ENCODE measurements around the gene SPEM2. TPM values are rescaled to one million over a fixed set of nuclear protein-coding genes. Genes with fewer than 3 reads are reported as not detected.
A peak's percentile ranks its signal among the peaks of the same experiment; 100 is the strongest.

SPEM2 gene
- total RNA-seq, 1 experiment from 2014 or later: not detected

DNA sequence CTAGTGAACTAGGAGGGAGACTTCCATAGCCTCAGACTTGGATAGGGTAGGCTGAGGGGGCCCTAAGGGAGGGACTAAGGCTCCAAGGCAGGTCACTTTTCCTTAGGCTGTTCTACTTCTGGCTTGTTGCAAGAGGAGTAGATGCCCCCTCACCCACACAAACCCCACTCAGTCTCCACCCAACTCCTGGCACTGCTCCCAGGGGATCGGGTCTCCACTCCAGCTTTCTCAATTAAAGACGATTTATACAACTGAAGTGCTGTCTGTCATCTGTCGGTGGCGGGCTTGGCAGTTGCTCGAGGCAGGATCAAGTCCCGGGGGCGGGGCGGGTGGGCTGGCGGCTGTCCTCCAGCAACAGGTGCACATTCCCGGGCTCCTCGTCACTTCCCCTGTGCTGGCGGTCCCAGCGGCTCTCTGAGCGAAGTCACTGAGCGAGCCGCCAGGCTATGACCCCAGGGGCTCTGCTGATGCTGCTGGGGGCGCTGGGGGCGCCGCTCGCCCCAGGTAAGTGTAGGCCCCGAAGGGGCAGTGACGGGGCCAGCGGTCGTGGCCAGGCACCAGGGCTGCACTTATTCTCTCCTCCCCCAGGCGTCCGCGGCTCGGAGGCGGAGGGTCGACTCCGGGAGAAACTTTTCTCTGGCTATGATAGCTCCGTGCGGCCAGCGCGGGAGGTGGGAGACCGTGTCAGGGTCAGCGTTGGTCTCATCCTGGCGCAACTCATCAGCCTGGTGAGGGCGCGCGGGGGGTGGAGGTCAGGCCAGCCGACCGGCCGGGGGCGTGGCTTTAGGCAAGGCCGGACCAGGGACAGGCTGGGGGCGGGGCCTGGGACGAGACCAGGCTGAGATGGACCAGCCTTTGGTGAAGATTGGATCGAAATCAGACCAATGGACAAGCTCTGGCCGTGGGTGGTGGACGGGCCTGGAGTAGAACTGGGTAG is 19.5 kb downstream of the SPEM2 start, which contains the start of gene CHRNB1:
Gene CHRNB1 (plus strand): TSS at position 380 of the 937 bp plus-strand sequence. CDS start 67 bp downstream, at position 447.
- Mint-ChIP-seq H3K27ac (peak within 1 kb of the TSS; percentile 97 to 99 (median 97)), H3K36me3 (ENCODE audit: insufficient read depth in 1 of 3, low read depth in 3 of 3) (peaks cover 7 to 23% (median 9%) of the 10 kb centered on the region in 3 experiments), H3K4me1 (peaks cover 30 to 46% of the 10 kb centered on the region in 2 experiments), H3K27me3 (ENCODE audit: low read depth) (peaks cover 14% of the 10 kb centered on the region), H3K9me3 (no peaks in the 10 kb centered on the region; a peak in 1 of 5 replicates), H3K4me3 (peak within 1 kb of the TSS; percentile 81 to 94)
- Histone ChIP-seq H3K56ac (ENCODE audit: insufficient read length, low read depth, low read length) (no peak within 1 kb of the TSS), H2BK20ac (ENCODE audit: low read depth, low read length, poor library complexity, severe bottlenecking) (no peak within 1 kb of the TSS), H4K20me1 (ENCODE audit: control insufficient read depth, insufficient read depth, insufficient read length) (no peaks in the 10 kb centered on the region), H3K27ac (ENCODE audit: insufficient read length, low read depth, low read length) (no peak within 1 kb of the TSS), H2BK15ac (ENCODE audit: low read depth, low read length) (no peak within 1 kb of the TSS), H2AFZ (ENCODE audit: low read length) (no peak within 1 kb of the TSS), H3K4ac (ENCODE audit: low read depth, low read length) (no peak within 1 kb of the TSS), H3K79me1 (ENCODE audit: insufficient read depth, low read depth, low read length, poor library complexity, severe bottlenecking) (no peaks in the 10 kb centered on the region), H3K23ac (ENCODE audit: insufficient read length, low read depth, low read length) (no peak within 1 kb of the TSS), H4K5ac (ENCODE audit: insufficient read length, low read depth, low read length) (no peak within 1 kb of the TSS), H2AK5ac (ENCODE audit: insufficient read length, low read length) (no peak within 1 kb of the TSS), H2BK5ac (ENCODE audit: insufficient read length, low read length) (no peak within 1 kb of the TSS), H3K79me2 (ENCODE audit: insufficient read depth, low read length) (no peaks in the 10 kb centered on the region), H3K9ac (ENCODE audit: extremely low read depth, insufficient read length, low read length) (no peak within 1 kb of the TSS), H3K9me3 (ENCODE audit: control insufficient read depth, low read depth, low read length) (no peaks in the 10 kb centered on the region), H3K4me2 (ENCODE audit: insufficient read depth, insufficient read length, low read length) (peak within 1 kb of the TSS; percentile 22), H3K18ac (ENCODE audit: insufficient read length, low read depth, low read length) (peak within 1 kb of the TSS; percentile 59), H3K4me1 (ENCODE audit: insufficient read depth, low read length) (no peaks in the 10 kb centered on the region; the same call in 1 of the 2 replicates), H3K23me2 (ENCODE audit: insufficient read length, low read depth, low read length, poor library complexity, severe bottlenecking) (peaks cover 12% of the 10 kb centered on the region), H4K91ac (ENCODE audit: insufficient read length, low read depth, low read length) (no peak within 1 kb of the TSS), H3T11ph (ENCODE audit: low read length) (no peak within 1 kb of the TSS), H2BK12ac (ENCODE audit: insufficient read length, low read depth, low read length) (no peak within 1 kb of the TSS), H4K8ac (replicated peaks; ENCODE audit: insufficient read length, low read depth, low read length) (no peak within 1 kb of the TSS), H3K27me3 (ENCODE audit: insufficient read depth, low read length) (peaks cover 1% of the 10 kb centered on the region; the same call in 1 of the 2 replicates), H2BK120ac (ENCODE audit: low read depth, low read length, poor library complexity, severe bottlenecking) (no peak within 1 kb of the TSS), H3K14ac (ENCODE audit: insufficient read depth, low read length) (no peak within 1 kb of the TSS)
- WGBS (ENCODE audit: extremely low coverage, insufficient read length, low lambda C conversion rate): no CpG with 5 or more reads among the region's 51 CpGs
- TF ChIP-seq, protein P1, sequence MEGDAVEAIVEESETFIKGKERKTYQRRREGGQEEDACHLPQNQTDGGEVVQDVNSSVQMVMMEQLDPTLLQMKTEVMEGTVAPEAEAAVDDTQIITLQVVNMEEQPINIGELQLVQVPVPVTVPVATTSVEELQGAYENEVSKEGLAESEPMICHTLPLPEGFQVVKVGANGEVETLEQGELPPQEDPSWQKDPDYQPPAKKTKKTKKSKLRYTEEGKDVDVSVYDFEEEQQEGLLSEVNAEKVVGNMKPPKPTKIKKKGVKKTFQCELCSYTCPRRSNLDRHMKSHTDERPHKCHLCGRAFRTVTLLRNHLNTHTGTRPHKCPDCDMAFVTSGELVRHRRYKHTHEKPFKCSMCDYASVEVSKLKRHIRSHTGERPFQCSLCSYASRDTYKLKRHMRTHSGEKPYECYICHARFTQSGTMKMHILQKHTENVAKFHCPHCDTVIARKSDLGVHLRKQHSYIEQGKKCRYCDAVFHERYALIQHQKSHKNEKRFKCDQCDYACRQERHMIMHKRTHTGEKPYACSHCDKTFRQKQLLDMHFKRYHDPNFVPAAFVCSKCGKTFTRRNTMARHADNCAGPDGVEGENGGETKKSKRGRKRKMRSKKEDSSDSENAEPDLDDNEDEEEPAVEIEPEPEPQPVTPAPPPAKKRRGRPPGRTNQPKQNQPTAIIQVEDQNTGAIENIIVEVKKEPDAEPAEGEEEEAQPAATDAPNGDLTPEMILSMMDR (conservative IDR thresholded peaks at IDR 0.05): peak; percentile 38; the same call in 2 of the 3 replicates
- DNase-seq: peak; percentile 98
